GM19025 (cell line): ENCODE measurements around the gene SPECC1L.

ENCODE experiments used
- ATAC-seq: cut with Tn5 transposase; IDR thresholded peaks from one replicate; pipeline ENCODE4 v1.9.1; 2021; ENCODE audit warnings: mild to moderate bottlenecking, low read depth, moderate library complexity; ENCODE audit not compliant: unreplicated experiment

Gene SPECC1L

GRCh38 chr22:24410110-24410856, 139.7 kb downstream of the SPECC1L start:
- no peak for ATAC-seq

- ATAC-seq, result no peak
Observed at GRCh38 chr22:24411256-24412004, 140.8 kb downstream of the SPECC1L start.

GRCh38 chr22:24412274-24412673, 141.6 kb downstream of the SPECC1L start:
- ATAC-seq, result no peak

GRCh38 chr22:24413271-24413670, 142.6 kb downstream of the SPECC1L start:
- no peak for ATAC-seq

DNA sequence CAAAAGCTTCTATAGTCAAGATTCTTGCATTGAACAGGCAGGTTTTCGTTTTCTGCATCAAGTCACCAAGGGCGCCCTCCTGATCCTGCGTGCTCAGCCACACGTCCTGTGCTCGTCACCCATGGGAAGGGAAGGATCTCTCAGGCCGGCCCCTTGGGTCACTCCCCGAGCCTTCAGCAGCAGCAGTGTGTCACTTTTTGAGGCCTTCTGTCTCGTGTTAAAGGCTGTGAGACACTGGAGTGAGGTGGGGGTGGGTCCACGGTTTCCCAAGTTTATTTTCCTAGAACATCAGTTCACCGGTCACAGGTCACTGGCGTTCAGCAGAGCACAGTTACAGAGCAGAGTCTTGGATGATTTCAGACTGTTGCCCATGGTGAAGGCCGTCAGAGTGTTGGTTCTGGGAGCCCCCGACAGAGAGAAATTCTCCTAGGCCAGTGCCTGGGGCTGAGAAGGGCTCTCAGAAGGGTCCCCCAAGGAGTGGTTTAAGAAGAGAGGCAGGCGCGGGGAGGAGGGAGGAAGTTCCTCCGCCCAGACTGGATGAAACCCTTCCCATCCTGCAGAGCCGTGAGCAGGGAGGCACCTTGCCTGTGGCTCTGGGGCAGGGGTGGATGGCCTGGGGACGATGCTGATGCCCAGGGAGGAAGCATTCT, 143.2 kb downstream of the SPECC1L start:
- no peak for ATAC-seq

DNA sequence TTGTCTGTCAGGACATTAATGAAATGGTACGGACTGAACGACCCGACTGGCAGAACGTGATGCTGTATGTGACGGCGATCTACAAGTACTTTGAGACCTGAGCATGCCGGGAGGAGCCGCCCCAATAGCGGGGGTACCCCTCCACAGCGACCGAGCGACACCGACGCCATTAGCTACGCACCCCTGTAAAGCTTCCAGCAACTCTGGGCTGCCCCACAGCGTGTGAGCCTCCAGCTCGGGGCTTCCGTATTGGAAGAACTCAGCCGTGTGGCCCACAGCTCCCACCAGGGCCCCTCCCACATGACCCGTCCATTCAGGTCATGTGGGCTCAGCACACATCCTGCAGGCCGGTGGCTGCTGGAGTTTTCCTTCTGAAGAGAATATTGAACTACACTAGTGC, 143.9 kb downstream of the SPECC1L start:
- no peak for ATAC-seq

DNA sequence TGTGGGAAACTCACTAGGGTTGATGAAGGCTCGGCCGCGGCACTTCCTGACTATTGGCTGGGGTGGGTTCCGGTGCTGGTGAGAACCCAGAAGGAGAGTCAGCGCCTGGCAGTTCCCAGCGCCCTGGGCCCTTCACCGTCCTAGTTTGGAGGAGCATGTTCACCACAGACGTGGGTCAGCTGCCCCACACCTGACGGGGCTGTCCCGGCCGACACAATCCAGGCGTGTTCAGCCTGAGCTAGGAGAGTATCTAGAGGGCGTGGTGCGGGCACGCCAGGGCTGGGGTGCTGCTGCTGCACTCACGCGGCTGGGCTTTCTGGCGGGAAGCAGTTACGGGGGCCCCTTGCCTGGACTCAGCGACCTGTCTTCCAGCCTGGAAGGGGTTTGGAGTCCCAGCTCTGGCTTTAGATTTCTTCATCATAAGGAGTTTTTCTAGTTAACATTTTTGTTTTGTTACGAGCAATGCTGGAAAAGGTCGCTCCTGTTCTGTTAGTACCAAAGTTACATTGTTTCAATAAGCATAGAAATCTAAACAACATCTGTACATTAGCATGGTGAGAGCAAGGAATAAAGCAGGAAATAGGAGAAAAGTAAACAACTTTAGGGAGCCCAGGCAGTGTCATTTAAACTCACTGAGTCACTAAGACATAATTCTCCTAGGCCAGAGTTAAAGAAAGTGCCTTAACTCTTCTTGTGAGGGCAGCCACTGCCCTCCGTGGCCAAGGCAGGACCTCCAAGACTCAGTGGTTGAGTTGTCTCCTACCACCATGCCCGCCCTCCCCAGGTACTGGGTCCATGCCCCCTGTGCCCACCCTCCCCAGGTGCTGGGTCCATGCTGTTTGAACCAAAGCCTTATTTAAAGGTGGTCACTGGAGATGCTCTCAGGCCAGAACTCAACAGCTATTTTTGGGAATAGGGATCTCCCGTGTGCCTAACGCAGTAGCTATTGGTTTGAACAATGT, 144.6 kb downstream of the SPECC1L start:
- ATAC-seq, result no peak

GRCh38 chr22:24416095-24416494, 145.5 kb downstream of the SPECC1L start:
- ATAC-seq, result no peak

- ATAC-seq, result no peak
Observed at GRCh38 chr22:24416611-24417010, 146.0 kb downstream of the SPECC1L start.

DNA sequence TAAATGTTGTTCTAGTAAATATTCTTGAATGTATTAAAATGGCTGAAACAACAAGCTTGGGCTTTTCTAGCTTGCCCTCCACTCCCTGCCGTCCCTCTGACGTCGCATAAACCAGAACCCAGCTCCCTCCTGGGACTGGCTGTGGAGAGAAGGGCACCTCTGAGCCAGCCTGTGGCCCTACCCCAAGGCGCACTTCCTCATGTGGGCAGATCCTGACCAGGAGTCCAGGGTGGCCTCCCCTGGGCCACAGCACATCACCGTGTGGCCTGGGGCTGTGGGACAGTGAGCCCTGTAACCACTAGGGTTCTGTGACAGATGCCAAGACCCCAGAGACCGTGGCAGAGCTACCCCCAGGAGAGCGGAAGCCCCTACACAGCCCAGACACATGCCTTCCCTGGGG, 146.6 kb downstream of the SPECC1L start:
- ATAC-seq, result no peak

- ATAC-seq, result no peak
Observed at GRCh38 chr22:24417901-24418641, 147.4 kb downstream of the SPECC1L start.

- no peak for ATAC-seq
Observed at GRCh38 chr22:24418786-24419474, 148.3 kb downstream of the SPECC1L start.

DNA sequence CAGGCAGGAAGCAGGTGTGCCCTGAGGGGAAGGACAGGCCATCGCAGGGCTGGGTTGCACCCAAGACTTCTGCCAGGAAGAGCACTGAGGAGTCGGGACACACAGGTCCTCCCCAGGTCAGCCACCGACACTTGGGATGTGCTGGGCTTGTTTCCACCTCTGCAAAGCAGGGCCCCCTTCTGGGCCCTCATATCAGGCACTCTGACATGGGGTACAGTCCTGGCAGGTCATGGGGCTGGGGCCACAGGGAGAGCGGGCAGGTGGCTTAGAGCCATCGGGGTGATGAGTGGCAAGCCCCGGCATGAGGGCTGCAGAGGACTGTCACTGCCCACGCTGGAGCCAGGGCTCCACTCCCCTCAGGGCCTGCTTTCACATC, 148.8 kb downstream of the SPECC1L start:
- ATAC-seq, result no peak

DNA sequence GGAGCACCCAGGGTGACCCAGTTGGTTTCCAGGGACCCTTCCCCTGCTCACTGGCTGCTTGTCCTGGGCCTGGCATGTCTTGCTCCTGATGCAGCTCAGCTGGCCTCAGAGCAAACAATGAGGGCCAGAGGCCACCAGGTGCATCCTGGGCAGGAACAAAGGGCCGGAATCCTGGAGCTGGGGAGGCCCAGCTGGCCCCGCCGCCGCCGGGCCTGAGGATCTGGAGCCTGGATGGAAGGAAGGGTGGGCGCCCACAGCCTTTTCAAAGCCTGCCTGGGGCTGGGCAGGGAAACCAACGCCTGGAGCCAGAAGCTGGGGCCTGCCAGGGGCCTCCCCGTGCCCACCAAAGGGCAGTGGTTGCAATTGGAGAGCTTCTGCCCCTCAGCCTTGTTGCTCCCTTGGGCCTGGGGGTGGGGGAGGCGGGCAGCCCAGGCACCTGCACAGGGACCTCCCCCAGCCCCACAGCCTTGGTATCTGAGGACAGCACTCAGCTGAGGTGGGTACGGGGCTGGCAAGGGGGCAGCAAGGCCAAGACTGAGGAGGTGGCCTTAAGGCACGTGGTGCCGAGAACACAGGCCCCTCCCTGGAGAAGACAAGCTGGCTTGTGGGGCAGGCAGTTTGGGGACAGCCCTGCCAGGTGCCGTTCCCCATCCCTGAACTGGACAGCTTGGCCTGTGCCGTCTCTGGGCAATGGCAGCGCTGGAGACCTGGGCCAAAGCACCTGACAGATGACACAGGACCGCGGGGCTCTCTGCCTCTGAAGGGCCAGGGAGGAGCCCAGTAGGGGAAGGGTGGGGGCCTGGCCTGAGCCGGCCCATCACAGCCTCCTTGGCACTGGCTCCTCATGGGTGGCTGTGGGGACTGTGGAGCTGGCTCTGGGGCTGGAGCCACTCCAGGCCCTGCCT, 149.7 kb downstream of the SPECC1L start:
- ATAC-seq, result no peak

GRCh38 chr22:24420977-24421343, 150.3 kb downstream of the SPECC1L start:
- ATAC-seq, result no peak

GRCh38 chr22:24421428-24421931, 150.8 kb downstream of the SPECC1L start:
- no peak for ATAC-seq

DNA sequence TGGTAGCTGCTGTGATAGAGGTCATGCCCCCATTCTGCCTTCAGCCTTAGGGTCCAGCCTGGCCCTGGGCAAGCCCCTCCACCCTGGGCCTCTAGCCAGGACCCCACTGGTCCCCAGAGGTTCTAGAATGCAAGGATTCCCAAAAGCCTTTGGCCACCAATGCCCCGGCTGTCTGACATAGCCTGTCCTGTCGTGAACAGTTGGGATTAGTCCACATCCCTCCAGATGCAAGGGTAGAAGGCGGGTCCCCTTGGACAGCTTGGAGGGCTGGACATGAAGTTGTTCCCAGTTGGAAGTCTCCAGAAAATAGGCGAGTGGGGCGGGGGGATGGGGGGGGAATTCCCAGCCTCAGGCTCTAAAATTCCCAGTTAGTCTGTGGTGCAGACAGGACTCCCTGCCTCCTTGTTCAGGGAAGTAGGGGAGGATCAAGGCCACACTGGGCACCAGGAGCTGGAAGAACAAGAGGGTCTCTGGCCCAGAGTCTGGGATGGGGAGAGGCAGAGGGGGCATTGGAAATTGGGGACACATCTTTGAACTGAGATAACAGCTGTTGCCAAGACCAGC, 151.6 kb downstream of the SPECC1L start:
- no peak for ATAC-seq

- no peak for ATAC-seq
Observed at GRCh38 chr22:24423519-24424000, 152.9 kb downstream of the SPECC1L start.
